Kasumi-1 (cell line): ENCODE results near the gene CHL1.

ENCODE experiments used
- DNase-seq, 2 experiments: peaks; one replicate each; lab custom pipeline; 2025; lab: John Stamatoyannopoulos, UW

The CHL1 gene

DNA sequence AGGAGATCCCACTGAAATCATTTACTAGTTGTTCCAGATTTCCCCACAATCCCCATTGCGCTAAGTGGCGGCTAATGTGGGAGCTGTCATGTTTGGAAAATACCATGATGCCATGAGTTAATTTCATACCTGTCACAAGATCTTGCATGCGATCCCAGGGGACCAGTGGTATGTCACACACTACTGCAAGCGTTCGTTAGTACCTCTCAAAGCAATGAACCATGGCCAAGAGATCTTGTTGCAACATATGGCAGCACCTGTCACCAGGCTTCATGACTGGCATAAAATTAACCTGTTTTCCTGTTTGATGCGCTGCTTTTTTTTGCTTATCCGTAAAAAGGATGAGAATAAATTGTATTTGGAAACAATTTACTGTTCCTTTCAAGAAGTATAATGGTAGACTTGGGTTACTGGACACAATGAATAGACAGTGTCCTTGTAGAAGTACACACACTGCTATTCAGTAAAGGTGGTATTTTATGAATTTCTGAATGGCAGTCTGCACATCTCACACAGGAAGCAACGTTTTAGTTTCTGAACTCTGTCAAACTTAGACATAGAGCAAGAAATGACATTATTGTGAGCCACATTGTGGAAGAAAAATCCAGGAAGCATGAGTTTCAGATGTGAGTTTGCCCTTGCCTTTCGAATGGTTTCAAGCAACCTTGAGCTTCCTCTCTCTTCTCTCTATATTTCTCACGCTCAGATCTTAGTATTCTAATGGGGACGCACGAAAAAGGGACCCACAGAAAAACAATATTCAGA is 81.9 kb downstream of the CHL1 start:
- DNase-seq: no peak

DNA sequence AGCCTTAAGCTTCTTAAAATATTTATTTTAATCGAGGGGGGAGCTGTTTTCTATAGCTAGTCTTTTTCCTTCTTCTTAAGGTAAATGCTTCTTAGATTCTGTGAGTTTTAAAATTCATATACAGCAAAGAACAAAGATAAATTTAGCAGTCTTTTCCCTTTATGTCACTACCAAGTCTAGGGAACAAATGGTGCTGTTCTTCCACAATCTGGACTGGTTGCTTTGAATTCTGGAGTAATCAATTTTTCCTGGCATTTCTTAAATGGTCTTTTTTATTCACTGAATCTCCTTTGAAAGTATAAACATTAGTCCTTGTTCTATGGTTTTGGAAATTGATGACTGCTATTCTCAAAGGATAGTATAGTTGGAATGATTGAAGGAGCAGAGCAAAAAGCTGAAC is 82.8 kb downstream of the CHL1 start:
- no peak for DNase-seq

DNA sequence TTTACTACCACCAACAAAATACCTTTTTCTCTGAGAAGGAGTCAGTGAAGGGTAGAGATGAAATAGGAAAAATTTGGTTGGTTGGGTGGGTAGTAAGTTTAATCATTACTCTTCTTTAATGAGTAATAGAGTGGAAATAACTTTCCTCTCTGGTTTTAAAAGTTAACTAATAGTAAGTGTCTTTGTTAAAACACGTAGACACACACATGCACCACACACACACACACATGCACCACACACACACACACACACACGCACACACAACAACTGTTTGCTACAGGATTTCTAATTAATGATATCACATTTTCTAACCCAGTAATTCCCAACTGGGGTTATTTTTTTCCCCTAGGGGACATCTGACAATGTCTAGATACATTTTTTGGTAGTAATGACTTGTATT is 84.1 kb downstream of the CHL1 start:
- DNase-seq: no peak

DNA sequence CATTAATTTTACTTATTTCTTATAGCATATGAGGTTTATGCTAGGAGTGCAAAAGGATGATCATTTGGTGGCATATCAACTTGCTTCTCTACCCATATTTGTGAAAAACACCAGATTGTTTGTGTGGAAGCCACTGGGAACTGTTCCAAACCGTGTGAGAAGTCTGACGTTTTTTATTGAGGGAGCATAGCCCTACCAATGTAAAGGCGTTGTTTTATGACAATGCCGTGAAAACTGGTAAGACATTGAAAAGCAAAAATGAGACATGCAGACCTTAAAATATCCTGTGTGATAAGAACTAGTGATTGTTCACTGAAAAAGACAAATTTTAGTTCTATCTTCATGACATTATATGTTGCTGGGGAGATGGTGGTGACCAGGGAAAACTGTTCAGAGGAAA is 87.8 kb downstream of the CHL1 start:
- no peak for DNase-seq

DNA sequence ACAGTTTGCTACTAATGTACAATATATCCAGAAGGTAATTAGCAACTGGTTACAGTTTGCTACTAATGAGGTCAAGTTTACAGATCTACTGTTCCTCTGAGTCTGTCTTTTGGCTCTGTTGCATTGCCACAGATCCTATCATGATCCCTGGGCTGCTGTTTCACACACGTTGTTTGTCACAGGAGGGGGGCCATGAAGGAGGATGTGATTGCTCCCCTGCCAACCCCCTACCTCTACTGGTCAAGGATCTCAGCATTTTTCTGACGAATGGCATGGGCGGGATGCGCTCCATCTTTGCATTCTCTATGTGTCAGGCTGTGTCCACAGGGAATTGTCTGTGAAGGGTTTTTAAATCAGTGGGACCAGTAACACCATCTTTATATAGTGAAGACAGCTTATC is 91.9 kb downstream of the CHL1 start:
- DNase-seq: no peak

DNA sequence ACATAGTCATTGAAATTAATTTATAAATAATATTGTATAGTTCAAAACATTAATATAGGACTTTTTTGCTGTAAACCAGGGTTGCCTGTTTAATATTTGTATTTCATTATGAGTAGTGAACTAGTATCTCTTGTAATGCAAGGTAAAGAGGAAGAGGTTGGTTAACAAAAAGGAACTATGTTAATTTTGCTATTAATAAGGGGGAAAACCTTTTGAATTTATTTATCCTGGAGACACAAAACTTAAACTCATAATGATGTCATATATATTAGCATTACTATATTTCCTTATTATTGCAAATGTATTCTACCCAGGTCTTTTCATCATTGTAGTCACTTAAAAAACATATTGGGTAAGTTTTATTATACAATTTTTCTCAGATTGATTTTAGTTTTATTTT is 94.5 kb downstream of the CHL1 start:
- DNase-seq: no peak

DNA sequence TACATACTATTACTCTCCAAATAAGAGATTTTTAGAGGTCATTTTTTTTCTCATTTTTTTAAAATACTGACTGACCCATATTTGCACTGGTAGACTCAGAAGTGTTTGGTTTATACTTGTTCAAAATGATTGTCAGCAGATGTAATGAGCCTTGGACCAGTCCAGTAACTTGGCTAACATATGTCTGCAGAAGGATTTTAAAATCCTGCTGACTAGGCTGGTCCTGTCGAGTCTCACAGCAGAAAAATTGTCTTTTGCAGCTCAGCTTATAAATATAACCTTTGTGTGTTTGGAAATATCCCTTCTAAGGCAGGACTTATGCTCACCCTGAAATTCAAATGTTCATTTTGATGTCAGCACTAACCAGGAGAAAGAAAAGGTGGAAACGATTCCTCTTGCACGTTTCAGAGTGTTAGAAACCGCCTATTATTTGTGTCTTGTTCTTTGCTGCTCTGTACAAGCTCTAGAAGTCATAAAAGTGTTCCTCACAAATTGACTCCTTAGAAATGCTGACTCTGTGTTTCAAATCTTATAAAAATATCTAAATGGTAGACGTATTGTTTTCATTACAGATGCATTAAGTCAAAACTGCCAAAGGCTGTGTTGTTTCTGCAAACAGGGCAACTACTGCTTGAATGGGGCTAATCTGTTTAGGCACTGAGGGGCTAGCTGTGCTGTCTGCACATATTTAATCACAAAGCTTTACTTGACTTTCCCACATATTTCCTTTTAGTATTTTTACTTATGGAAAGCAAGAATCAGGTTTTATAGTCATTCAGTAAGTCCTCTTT is 95.3 kb downstream of the CHL1 start:
- DNase-seq: no peak

DNA sequence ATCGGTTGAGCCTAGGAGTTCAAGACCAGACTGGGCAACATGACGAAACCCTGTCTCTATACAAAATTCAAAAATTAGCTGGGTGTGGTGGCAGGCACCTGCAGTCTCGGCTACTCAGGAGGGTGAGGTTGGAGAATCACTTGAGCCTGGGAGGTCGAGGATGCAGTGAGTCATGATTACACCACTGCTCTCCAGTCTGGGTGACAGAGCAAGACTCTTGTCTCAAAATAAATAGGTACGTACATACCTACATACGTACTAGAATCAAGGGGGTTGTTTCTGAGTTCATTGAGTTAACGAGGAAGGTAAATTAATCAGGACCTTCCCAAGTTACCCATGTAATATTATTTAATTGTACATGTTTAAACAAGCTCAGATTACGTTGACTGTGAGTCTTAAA is 97.5 kb downstream of the CHL1 start:
- no peak for DNase-seq

DNA sequence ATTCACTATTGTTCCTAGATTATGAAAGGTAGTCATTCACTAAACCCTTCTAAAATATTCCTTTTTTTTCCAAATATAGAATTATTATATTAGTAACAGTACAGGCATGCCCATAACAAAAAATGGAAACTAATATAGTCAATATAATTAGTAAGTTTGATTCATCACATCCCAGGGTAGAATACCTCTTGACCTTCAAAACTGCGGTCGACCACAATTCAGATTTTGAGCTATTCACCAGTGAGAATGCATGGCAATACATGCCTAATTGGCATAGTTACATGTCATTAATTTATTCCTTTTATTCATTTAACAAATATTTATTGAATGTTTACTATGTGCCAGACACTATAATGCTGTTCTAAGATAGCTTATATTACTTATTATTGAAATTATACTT is 98.0 kb downstream of the CHL1 start:
- DNase-seq: no peak

DNA sequence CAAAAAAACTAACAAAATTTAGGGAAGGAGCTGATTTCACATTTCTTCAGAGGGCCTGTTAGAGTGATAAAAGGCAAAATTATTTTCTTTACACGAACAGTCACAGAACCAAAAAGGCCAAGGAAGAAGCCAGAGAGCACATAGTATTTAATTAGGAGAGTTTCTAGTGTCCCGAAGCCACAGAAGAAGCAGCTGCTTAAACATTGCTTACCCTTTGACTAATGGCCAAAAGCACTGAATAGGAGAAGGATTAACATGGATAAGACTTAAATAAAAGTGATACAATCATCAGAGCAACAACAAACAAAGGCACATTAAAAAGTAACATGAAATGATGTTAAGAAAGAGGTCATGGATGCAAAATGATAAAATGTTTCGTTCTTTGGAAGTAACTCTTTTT is 98.6 kb downstream of the CHL1 start:
- no peak for DNase-seq

DNA sequence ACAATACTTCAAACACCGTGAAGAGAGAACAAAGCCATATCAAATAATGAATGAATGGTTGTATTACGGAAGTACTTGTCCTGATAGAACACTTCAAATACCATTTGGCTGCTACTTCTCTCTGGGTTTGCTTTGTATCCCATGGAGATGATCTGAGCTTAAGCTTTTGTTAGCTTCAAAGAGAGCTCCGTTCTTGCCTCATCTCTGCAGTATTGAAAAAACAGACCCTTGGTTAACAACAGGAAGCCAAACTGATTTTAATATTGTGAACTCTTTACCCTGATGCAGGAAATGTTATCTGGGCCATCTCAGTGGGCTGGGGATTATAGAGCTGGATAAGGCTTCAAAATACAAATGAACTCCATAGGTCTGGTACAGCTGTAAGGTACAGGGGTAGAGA is 101.0 kb downstream of the CHL1 start:
- DNase-seq: no peak

DNA sequence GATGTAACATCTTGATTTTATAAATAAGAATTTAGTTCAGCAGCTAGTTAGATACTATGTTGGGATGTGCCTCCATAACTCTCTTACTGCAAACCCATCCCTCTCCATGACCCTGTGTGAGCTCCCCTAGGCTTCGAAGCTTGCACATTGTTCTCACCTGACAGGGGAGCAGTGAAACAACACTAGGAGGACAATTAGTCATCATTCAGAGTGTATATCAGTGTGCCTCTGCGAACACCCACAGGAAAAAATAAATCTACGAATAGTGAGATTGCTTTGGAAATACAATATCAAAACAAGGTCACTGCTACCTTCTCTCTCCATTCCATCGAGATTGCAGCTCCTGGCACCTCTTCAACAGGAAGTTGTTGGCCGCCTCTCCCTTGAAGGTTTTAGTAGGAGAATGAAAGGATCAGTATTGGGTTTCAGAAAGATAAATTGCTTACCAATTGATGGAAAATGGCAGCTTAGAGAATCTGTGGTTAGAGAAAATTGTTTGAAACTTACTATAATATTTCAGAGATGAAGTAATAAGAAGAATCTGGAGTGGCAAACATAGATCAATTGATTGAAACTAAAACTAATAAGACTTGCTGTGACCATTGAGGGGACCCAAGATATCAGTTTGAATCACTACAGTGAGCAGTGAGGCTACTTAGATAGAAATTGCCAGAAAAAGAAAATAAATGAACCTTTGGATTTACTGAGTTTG is 103.2 kb downstream of the CHL1 start:
- no peak for DNase-seq

DNA sequence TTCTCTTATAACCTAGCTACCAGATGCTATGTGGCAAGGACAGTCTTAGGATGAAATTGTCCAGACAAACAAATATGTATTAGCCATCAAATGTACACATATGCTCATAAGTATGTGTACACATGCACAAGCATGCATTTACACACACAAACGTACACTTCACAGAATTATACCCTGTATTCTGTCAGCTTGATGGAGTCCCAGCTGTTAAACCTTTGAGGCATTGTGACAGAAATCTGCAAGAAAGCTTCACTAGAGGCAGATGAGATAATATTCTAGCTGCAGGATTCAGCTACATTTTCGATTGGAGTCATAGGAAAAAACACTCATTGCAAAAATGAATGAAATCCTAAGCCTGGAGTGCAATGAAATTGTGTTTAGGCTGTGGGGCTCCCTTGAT is 110.6 kb downstream of the CHL1 start:
- DNase-seq: no peak

DNA sequence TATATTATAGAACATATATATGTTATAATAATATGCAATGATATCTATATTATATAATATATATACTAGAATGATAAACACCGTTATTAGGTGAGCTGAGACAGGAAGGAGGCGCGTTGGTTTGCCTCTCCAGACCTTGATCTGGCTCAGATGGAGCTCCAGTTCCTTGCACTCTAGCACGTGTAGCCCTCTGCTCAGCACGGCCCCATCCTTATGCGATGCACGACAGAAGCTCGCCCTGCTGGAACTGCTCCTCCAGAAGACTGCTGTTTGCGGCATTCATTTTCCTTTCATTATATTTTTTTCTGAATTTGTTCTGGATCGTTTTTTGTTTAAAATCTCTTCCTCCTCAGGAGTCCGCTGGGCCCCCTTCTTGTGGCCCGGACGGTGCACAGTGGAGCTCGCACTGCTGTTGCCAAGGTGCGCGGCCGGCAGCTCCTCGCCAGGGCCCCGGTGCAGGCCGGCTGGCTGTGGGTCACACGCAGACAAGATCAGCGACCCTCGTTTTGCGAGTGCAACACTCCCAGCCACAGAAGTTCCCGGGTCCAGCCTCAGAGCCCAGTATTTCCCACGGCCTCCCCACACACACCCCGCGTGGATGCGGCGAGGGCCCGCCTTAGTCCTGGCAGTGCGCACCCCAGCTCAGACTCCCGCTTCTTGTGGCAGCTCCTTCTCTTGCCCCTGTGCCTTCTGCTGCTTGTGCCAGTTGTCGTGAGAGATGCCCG is 112.2 kb downstream of the CHL1 start:
- no peak for DNase-seq

DNA sequence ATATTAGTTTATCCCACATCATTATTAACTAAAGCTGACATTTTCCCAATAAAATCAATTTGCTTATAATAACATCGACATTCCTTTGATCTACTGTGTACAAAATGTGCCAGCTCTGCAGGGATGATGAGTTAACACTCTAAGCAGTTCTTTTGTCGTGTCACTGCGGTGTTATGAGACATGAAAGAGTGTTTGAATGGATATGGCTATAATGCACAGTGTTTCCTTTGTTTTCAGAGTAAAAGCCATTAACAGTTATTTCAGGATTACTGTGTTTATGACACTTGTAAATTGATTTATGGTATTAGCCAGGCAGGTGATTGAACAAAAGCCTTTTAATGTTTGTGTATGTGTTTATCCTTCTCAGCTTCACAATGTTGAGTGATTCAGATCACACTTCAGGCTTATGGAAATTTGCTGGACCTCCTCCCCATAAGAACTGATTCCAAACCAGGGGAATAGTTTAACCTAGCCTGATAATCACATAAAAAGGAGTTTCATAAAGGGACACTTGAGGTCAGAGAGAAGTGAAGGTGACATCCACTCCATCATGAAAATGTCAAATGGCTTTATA is 115.7 kb downstream of the CHL1 start:
- DNase-seq: no peak

DNA sequence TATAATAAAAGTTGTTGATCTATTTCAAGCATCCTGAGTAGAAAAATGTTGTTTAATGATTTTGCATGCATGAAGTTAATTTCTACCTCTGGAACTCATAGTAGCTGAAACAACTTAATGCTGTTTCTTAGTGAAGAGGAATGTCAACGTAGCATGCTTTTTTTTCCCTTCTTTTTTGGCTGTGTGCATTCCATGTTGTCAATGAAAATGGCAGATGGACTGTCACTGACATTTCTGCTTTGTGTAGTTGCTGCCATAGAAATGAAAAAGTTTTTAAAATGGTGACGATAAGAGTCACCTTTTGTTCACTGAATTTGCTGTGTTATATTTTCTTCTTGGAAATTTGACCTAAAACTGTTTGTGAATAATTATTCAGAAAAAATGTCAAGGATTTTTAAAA is 116.3 kb downstream of the CHL1 start:
- no peak for DNase-seq

DNA sequence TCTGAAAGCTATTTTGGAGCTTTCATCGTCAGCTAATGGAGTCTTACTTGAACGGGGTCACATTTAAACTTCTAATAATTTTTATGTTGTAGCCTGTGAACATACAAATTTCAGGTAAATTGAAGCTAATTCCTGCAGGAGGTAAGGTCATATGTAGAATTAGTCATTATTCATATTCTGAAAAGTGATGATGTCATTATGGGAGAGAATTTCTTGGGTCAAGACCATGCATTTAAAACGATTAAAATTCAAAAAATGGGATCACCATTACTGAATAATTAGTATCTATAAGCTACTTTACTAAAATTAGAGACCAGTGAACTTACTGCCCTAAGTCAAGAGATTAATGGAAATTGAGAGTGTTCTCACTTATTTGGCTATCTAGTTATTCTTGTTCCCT is 120.4 kb downstream of the CHL1 start:
- DNase-seq: no peak

DNA sequence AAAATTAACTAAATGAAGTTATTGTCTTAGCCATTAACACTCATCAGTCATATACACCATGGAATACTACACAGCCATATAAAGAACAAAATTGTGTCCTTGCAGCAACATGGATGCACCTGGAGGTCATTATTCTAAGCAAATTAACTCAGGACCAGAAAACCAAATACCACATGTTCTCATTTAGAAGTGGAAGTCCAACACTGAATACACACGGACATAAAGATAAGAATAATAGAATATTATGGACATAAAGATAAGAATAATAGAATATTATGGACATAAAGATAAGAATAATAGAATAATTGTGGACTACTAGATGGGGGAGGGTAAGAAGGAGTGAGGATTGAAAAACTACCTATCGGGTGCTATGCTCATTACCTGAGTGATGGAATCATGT is 122.3 kb downstream of the CHL1 start:
- no peak for DNase-seq

DNA sequence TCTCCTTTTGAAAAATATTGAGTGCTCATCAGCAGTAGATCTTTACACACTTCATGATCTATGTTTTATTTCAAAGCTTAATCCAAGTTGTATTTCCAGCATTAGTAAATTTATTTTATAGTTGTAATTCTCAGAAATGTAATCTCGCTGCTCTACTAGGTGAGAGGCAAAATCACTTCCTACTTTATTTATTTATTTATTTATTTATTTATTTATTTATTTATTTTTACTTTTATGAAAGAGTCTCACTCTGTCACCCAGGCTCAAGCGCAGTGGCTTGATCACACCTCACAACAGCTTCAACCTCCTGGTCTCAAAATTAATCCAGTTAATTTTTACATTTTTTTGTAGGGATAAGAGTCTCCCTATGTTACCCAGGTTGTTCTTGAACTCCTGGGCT is 127.9 kb downstream of the CHL1 start:
- no peak for DNase-seq

DNA sequence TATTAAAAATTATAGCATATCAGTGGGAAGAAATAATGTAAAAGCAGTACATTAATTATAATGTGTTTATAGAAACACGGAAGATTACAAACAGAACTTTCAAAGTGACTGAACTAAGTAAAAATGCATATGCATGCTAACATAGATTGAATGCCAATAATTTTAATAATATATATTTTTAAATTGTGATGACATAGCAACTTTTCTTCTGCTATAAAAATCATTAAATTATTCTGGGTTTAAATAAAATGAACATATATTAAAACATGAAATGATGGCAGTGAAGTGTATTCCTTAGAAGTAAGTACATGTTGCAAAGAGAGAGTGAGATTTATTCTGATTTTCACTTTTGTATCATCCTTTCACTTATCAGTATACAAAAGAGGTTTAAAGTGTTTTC is 128.9 kb downstream of the CHL1 start:
- DNase-seq: no peak

DNA sequence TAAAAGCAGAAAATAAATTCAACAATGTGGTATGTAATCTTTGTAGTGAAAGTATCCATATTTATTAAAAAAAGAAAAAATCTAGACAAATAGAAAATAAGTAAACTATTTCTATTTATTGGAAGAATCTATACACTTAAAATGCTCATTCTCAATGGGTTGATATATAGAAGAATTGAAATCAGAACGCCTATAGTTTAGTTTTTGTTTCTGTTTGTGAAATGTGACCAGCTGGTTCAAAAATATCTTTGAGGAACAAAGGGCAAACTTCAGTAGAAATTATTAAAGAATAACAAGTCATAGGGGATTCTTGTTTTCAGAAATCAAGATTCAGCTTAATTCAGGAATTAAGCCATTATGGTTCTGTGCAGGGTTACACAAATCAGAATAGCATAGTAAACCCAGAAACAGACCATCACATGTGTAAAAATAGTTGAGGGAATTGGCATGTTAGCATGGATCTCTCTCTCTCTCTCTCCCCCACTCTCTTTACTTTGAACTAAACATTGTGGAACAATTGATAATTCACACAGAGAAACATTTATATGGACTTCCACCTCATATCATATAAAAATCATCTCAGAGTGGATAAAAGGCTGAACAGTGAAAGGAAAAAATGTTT is 134.0 kb downstream of the CHL1 start:
- no peak for DNase-seq

DNA sequence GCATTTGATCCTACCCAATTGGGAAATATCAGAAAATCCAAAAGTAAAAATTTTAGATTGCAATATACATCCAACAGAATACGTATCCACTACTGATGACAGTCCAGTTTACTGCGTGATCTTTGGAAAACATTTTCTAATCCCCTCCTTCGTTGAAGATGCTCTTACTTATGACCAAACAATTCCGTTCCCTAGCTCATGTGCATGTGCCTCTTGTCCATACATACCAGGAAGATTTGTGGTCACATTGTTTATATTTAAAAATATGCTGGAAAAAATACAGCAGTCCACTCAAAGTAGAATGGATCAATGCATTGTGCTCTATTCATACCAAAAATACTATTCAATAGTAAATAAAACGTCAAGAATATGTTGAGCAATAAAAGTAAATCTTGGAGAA is 135.3 kb downstream of the CHL1 start:
- no peak for DNase-seq
